PFSK-1 (cell line): ENCODE measurements around the gene ELMO1.

Experiments used
- SIN3A ChIP-seq: IDR thresholded peaks from 2 replicates; pipeline ENCODE4 v1.6.1; 2012; ENCODE audit warnings: mild to moderate bottlenecking, low read length, moderate library complexity, borderline replicate concordance; ENCODE audit not compliant: insufficient read depth
- TAF1 ChIP-seq: IDR thresholded peaks from 2 replicates; pipeline ENCODE4 v1.6.1; 2012; ENCODE audit warnings: low read length, control low read depth, borderline replicate concordance; ENCODE audit not compliant: insufficient read depth

- TF ChIP-seq TAF1 (no peak), SIN3A (no peak)
Measured at GRCh38 chr7:36995776-36996175, 452.9 kb downstream of the ELMO1 start.
